Measurements from ENCODE around the gene ITGA7.

DNA sequence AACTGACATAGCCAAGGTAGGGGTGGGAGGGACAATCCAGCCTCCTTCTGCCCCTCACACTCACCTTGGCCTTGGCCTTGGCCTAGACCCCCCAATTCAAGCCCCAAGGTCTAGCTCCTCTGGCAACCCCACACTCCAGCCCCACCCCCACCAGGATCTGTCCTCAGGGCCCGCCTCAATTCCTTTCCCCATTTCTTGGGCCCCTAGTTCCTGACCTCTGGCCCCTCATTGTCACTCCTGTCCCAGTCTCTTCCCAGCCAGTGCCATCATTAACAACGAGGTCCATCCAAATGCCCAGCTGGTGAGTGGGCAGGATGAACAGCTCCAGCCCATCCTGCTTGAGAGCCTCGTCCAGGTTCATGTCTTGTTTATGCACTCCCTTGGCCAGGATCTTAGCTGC is 28.4 kb upstream of the ITGA7 start:
- TF ChIP-seq, protein P1, sequence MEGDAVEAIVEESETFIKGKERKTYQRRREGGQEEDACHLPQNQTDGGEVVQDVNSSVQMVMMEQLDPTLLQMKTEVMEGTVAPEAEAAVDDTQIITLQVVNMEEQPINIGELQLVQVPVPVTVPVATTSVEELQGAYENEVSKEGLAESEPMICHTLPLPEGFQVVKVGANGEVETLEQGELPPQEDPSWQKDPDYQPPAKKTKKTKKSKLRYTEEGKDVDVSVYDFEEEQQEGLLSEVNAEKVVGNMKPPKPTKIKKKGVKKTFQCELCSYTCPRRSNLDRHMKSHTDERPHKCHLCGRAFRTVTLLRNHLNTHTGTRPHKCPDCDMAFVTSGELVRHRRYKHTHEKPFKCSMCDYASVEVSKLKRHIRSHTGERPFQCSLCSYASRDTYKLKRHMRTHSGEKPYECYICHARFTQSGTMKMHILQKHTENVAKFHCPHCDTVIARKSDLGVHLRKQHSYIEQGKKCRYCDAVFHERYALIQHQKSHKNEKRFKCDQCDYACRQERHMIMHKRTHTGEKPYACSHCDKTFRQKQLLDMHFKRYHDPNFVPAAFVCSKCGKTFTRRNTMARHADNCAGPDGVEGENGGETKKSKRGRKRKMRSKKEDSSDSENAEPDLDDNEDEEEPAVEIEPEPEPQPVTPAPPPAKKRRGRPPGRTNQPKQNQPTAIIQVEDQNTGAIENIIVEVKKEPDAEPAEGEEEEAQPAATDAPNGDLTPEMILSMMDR (conservative IDR thresholded peaks at IDR 0.05): no peak
- TF ChIP-seq EZH2 (IDR thresholded peaks at IDR 0.05; ENCODE audit: low read depth): no peak

Data from PC-9 (cell line).